Measurements from ENCODE around the gene TMEM8B. TPM values are rescaled to one million over a fixed set of nuclear protein-coding genes. Genes with fewer than 3 reads are reported as not detected.

Gene TMEM8B
- total and polyA plus RNA-seq, 9 of the 15 experiments (the other 6 are each of a cell fraction or from before 2014, with no cell fraction given) = 0.01 to 2.2 (median 1.1) TPM

DNA sequence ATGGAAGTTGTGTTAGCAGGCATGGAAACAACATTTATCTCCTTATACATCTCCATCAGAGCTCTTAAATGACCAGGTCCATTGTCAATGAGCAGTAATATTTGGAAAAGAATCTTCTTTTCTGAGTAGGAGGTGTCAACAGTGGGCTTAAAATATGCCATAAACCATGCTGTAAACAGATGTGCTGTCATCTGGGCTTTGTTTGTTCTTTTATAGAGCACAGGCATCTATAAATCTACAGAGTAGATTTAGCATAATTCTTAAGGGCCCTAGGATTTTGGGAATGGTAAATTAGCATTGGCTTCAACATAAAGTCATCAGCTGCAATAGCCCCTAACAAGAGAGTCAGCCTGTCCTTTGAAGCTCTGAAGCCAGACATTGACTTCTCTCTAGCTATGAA, 69.3 kb downstream of the TMEM8B start:
- H3K27me3 ChIP-seq (ENCODE audit: control insufficient read depth in 2 of 2, insufficient read depth in 2 of 2, low read length in 2 of 2) = no peaks in the 10 kb centered on the region; a peak in 1 of 5 replicates
- no peaks in the 10 kb centered on the region for H4K20me1 ChIP-seq (replicated peaks; ENCODE audit: control insufficient read depth, insufficient read depth, low read length)
- H3K9me1 ChIP-seq (ENCODE audit: control insufficient read depth, insufficient read depth, low read length) = no peaks in the 10 kb centered on the region
- no peak overlapping the region for H2AFZ ChIP-seq (ENCODE audit: low read depth, low read length)
- H3K79me2 ChIP-seq (ENCODE audit: control insufficient read depth, insufficient read depth, low read length) = no peaks in the 10 kb centered on the region
- H3K27ac ChIP-seq (ENCODE audit: extremely low read depth, low read depth, low read length) = no peak overlapping the region
- H3K4me1 ChIP-seq (replicated peaks in 1 of 2; ENCODE audit: control insufficient read depth in 2 of 2, insufficient read depth in 2 of 2, low read length in 2 of 2) = no peaks in the 10 kb centered on the region
- ChIA-PET CTCF (ENCODE audit: low intra/inter-chr PET ratio) (no interaction called here), POLR2A (interaction anchor here (0.7 kb wide), 1 partner anchor 555 kb away, joined by 3 read pairs; no protein-coding TSS in a partner anchor)
- no peaks in the 10 kb centered on the region for H3K36me3 ChIP-seq (ENCODE audit: control insufficient read depth, insufficient read depth, low read length)
- H3K4me3 ChIP-seq = no peak overlapping the region
- in situ Hi-C loops (cut with MboI) = no loop called here
- H3K9ac ChIP-seq (ENCODE audit: insufficient read depth in 1 of 2, low read depth in 2 of 2, low read length in 2 of 2) = no peak overlapping the region
- TF ChIP-seq TFAP4 (CRISPR knock-in tag; IDR thresholded peaks at IDR 0.05; ENCODE audit: borderline replicate concordance) (no peak), CHCHD3 (CRISPR knock-in tag; IDR thresholded peaks at IDR 0.05) (no peak), YBX1 (IDR thresholded peaks at IDR 0.05) (no peak), ZNF445 (CRISPR knock-in tag; IDR thresholded peaks at IDR 0.05; ENCODE audit: low read depth) (no peak), SMARCE1 (IDR thresholded peaks at IDR 0.05) (no peak), SMAD2 (IDR thresholded peaks at IDR 0.05; ENCODE audit: low read depth, low read length) (no peak), BACH1 (tag; IDR thresholded peaks at IDR 0.05) (no peak), CCNT2 (IDR thresholded peaks at IDR 0.05; ENCODE audit: borderline replicate concordance, extremely low read depth, insufficient read length, low read depth, low read length) (no peak), BMI1 (IDR thresholded peaks at IDR 0.05; ENCODE audit: low read length) (no peak), ZBTB2 (IDR thresholded peaks at IDR 0.05) (no peak), MTA1 (IDR thresholded peaks at IDR 0.05; ENCODE audit: borderline replicate concordance) (no peak), ZNF280A (IDR thresholded peaks at IDR 0.05; ENCODE audit: low read depth, partially characterized antibody) (no peak), NFXL1 (CRISPR knock-in tag; IDR thresholded peaks at IDR 0.05) (no peak), HOMEZ (CRISPR knock-in tag; IDR thresholded peaks at IDR 0.05) (no peak), TCFL5 (CRISPR knock-in tag; conservative IDR thresholded peaks at IDR 0.05) (no peak)
- DNase-seq (ENCODE audit: extremely low read depth in 1 of 4, low spot score in 3 of 4) (no peak), FAIRE-seq (no peak), ATAC-seq (no peak)
- no TSS peak for BruUV-seq (replicated peaks)
- intact Hi-C loops (cut with micrococcal nuclease) = no loop called here
- no peaks in the 10 kb centered on the region for H3K9me3 ChIP-seq (replicated peaks; ENCODE audit: control insufficient read depth, insufficient read depth, low read depth, low read length)
- no peak overlapping the region for H3K4me2 ChIP-seq (ENCODE audit: insufficient read depth, low read length)
